Kidney epithelial cell (primary cell): ENCODE data around the gene RUNX2. TPM values are rescaled to one million over a fixed set of nuclear protein-coding genes. Genes with fewer than 3 reads are reported as not detected.

Experiments
- DNase-seq: peaks from one replicate; pipeline ENCODE4 v3.0.0-alpha.2; 2010; ENCODE audit warnings: low read depth
- H3K27me3 ChIP-seq: 2 replicates; pipeline ENCODE4 v1.6.0; 2011; ENCODE audit warnings: low read length; ENCODE audit not compliant: control insufficient read depth, insufficient read depth
- H3K36me3 ChIP-seq: 2 replicates; pipeline ENCODE4 v1.5.1; 2011; ENCODE audit warnings: low read length; ENCODE audit not compliant: control insufficient read depth, insufficient read depth
- H3K4me3 ChIP-seq: 2 replicates; pipeline ENCODE4 v1.5.1; 2011; ENCODE audit warnings: low read depth, mild to moderate bottlenecking, control low read depth, low read length
- total RNA-seq: library from RNA; depleted of rRNA; stranded (reverse); fragments of >200 nt; gene quantifications from 2 replicates; pipeline ENCODE4 v1.2.3, GENCODE V29; 2015
- TF ChIP-seq, protein P1 (sequence below): IDR thresholded peaks from 2 replicates; pipeline ENCODE4 v1.5.1; 2011; ENCODE audit warnings: mild to moderate bottlenecking, moderate library complexity, low read length, control low read depth, inconsistent platforms; ENCODE audit not compliant: insufficient read depth, poor library complexity, severe bottlenecking

RUNX2 gene
- total RNA-seq, 1 donor from 2014 or later = 9.2 TPM

GRCh38 chr6:45455408-45455807 lies 127.3 kb downstream of the RUNX2 start:
- Histone ChIP-seq H3K4me3 (no peak overlapping the region), H3K27me3 (no peaks in the 10 kb centered on the region), H3K36me3 (no peaks in the 10 kb centered on the region)
- DNase-seq = no peak
- TF ChIP-seq, protein P1, sequence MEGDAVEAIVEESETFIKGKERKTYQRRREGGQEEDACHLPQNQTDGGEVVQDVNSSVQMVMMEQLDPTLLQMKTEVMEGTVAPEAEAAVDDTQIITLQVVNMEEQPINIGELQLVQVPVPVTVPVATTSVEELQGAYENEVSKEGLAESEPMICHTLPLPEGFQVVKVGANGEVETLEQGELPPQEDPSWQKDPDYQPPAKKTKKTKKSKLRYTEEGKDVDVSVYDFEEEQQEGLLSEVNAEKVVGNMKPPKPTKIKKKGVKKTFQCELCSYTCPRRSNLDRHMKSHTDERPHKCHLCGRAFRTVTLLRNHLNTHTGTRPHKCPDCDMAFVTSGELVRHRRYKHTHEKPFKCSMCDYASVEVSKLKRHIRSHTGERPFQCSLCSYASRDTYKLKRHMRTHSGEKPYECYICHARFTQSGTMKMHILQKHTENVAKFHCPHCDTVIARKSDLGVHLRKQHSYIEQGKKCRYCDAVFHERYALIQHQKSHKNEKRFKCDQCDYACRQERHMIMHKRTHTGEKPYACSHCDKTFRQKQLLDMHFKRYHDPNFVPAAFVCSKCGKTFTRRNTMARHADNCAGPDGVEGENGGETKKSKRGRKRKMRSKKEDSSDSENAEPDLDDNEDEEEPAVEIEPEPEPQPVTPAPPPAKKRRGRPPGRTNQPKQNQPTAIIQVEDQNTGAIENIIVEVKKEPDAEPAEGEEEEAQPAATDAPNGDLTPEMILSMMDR = no peak

DNA sequence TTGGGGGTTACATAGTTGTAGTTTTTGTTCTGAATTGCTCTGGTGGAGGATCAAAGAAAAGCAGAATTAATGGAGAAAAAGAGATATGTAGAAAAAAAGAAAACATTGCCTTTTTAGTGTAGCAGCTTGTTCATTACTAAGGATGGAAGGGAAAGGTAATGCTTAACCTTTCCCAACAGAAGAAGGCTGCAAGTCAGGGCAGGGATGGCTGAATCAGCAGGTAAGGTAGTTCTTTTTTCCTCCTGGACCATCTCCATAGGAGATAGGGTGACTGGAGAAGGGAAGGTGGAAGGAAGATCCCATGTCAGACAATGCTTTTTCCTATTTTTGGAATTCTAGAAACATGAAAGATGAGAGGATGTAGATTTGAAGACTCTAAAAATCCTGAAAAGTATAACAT lies 129.0 kb downstream of the RUNX2 start:
- DNase-seq = no peak
- H3K4me3 ChIP-seq = no peak overlapping the region
- no peaks in the 10 kb centered on the region for H3K27me3 ChIP-seq
- no peaks in the 10 kb centered on the region for H3K36me3 ChIP-seq
- TF ChIP-seq, protein P1 = no peak

DNA sequence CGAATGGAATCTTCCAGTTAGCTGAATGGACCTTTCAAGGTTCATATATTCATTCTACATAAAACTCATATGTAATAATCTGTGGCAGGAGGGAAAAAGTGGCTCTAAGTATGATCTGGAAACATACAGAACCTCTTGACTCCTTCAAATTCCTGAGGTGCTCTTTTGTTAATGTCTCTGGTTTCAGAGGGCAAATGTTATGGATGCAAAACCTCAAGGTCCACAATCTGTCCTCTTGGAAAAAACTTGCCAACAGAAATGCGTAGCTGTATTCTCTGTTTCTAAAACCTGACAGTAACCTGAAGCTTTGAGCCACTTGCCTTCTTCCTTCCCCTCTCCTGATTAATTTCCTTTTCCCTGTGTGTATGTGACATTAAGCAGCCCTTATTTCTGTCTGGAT lies 130.5 kb downstream of the RUNX2 start:
- no peak for DNase-seq
- TF ChIP-seq, protein P1 = no peak
- Histone ChIP-seq H3K36me3 (no peaks in the 10 kb centered on the region), H3K27me3 (no peaks in the 10 kb centered on the region), H3K4me3 (no peak overlapping the region)

GRCh38 chr6:45460166-45460565 lies 132.0 kb downstream of the RUNX2 start:
- Histone ChIP-seq H3K4me3 (no peak overlapping the region), H3K36me3 (no peaks in the 10 kb centered on the region), H3K27me3 (no peaks in the 10 kb centered on the region)
- DNase-seq = no peak
- TF ChIP-seq, protein P1 = no peak

DNA sequence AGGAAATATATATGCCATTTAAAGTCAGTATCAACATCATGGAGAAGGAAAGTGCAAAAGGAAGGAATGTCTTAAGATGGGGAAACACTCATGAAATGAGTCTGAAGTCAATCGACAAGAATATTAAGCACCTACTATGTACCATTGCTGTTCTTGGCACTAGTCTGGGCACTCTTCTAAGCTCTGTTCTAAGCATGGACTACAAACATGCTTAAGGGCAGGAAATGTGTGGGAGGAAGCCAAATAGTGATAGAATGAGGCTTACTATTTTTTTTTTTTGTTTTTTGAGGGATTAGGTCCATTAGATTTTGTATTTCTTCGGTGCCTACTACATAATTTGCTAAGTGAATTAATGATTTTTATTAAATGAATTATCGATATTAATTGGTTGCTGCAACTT lies 133.4 kb downstream of the RUNX2 start:
- Histone ChIP-seq H3K4me3 (no peak overlapping the region), H3K27me3 (no peaks in the 10 kb centered on the region), H3K36me3 (no peaks in the 10 kb centered on the region)
- no peak for DNase-seq
- TF ChIP-seq, protein P1 = no peak
